ENCODE results near the gene ZNF280B. TPM values are rescaled to one million over a fixed set of nuclear protein-coding genes. Genes with fewer than 3 reads are reported as not detected.
"Not testable (repeated sequence)": the region's sequence is repeated elsewhere in the genome, so short reads cannot be mapped to it uniquely, and the experiment has no call there.

Gene ZNF280B
- total and polyA plus RNA-seq, 2 experiments from 2014 or later = 1.5 to 2.6 TPM

DNA sequence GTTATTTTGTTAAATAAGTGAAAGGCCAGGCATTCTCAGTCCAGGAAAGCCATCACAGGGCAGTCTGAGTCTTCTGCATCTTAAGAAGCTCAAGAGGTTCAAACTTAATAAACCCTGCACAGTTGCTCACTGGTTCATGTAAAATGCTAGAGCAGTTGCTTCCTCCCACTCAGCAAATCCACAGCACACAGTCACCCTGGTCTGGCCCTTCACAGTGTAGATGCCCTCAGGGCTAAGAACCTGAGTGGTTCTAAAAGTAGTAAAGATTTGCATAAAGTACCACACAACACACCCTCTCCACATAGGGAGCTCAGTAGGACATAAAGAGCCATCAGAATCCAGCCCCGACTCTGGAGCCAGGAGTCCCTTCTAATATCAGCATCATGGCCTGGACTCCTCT is 58.7 kb downstream of the ZNF280B start:
- Histone ChIP-seq H3K4me2 (no peak overlapping the region), H3K4me3 (no peak overlapping the region), H3K36me3 (replicated peaks; ENCODE audit: insufficient read depth, low read depth) (no peaks in the 10 kb centered on the region), H3K79me2 (no peaks in the 10 kb centered on the region), H3K27me3 (peaks cover 45% of the 10 kb centered on the region), H3K9me3 (ENCODE audit: low read depth) (no peaks in the 10 kb centered on the region), H3K4me1 (ENCODE audit: insufficient read depth) (no peaks in the 10 kb centered on the region), H3K9me2 (replicated peaks; ENCODE audit: insufficient read depth) (no peaks in the 10 kb centered on the region), H4K20me1 (ENCODE audit: insufficient read depth, poor library complexity, severe bottlenecking) (no peaks in the 10 kb centered on the region), H3K27ac (no peak overlapping the region), H2AFZ (no peak overlapping the region)
- WGBS (ENCODE audit: low lambda C conversion rate, missing lambda C conversion rate) = 75% methylated on average over 1 of the region's 1 CpG
- DNase-seq (ENCODE audit: low spot score) = no peak
- TF ChIP-seq EZH2 (IDR thresholded peaks at IDR 0.05; ENCODE audit: borderline replicate concordance) (no peak), EZH2phosphoT487 (IDR thresholded peaks at IDR 0.05; ENCODE audit: low read depth, severe bottlenecking, unreplicated experiment) (no peak)
- TF ChIP-seq, protein P1, sequence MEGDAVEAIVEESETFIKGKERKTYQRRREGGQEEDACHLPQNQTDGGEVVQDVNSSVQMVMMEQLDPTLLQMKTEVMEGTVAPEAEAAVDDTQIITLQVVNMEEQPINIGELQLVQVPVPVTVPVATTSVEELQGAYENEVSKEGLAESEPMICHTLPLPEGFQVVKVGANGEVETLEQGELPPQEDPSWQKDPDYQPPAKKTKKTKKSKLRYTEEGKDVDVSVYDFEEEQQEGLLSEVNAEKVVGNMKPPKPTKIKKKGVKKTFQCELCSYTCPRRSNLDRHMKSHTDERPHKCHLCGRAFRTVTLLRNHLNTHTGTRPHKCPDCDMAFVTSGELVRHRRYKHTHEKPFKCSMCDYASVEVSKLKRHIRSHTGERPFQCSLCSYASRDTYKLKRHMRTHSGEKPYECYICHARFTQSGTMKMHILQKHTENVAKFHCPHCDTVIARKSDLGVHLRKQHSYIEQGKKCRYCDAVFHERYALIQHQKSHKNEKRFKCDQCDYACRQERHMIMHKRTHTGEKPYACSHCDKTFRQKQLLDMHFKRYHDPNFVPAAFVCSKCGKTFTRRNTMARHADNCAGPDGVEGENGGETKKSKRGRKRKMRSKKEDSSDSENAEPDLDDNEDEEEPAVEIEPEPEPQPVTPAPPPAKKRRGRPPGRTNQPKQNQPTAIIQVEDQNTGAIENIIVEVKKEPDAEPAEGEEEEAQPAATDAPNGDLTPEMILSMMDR (IDR thresholded peaks at IDR 0.05; ENCODE audit: poor library complexity) = no peak

DNA sequence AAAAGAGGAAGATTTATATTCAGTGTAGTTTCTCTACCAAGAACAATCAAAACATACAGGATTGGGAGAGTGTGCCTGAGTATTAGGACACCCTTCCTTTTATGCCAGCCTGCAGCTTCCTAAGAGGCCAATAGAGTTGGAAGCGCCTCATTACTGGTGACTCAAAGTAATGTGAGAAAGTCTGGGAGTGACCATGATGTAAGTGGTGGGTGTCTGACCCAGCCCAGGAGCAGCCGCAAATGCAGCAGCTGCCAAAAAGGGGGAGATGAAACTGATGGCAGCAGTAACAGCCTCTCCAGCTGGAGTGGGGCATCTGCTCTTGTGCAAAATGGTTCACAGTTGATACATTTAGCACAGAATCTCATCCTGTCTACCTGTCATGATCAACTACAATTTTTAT is 62.0 kb downstream of the ZNF280B start:
- H3K9me3 ChIP-seq (ENCODE audit: low read depth) = no peaks in the 10 kb centered on the region
- no peaks in the 10 kb centered on the region for H3K4me1 ChIP-seq (ENCODE audit: insufficient read depth)
- peaks cover 24% of the 10 kb centered on the region for H3K27me3 ChIP-seq
- 50% methylated on average over 2 of the region's 2 CpGs for WGBS (ENCODE audit: low lambda C conversion rate, missing lambda C conversion rate)
- H4K20me1 ChIP-seq (ENCODE audit: insufficient read depth, poor library complexity, severe bottlenecking) = no peaks in the 10 kb centered on the region
- DNase-seq (ENCODE audit: low spot score) = no peak
- H3K27ac ChIP-seq = no peak overlapping the region
- no peak for TF ChIP-seq EZH2 (IDR thresholded peaks at IDR 0.05; ENCODE audit: borderline replicate concordance)
- TF ChIP-seq, protein P1 (IDR thresholded peaks at IDR 0.05; ENCODE audit: poor library complexity) = no peak
- no peak for TF ChIP-seq EZH2phosphoT487 (IDR thresholded peaks at IDR 0.05; ENCODE audit: low read depth, severe bottlenecking, unreplicated experiment)
- no peaks in the 10 kb centered on the region for H3K36me3 ChIP-seq (replicated peaks; ENCODE audit: insufficient read depth, low read depth)
- no peak overlapping the region for H3K4me2 ChIP-seq
- no peaks in the 10 kb centered on the region for H3K79me2 ChIP-seq
- no peak overlapping the region for H2AFZ ChIP-seq
- no peaks in the 10 kb centered on the region for H3K9me2 ChIP-seq (replicated peaks; ENCODE audit: insufficient read depth)
- H3K4me3 ChIP-seq = no peak overlapping the region

DNA sequence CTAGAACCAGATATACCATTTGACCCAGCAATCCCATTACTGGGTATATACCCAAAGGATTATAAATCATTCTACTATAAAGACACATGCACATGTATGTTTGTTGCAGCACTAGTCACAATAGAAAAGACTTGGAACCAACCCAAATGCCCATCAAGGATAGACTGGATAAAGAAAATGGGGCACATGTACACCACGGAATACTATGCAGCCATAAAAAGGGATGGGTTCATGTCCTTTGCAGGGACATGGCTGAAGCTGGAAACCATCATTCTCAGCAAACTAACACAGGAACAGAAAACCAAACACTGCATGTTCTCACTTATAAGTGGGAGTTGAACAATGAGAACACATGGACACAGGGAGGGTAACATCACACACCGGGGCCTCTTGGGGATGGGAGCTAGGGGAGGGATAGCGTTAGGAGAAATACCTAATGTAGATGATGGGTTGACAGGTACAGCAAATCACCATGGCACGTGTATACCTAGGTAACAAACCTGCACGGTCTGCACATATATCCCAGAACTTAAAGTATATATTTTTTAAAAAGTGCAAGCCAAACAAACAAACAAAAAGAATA is 64.4 kb downstream of the ZNF280B start:
- H3K4me3 ChIP-seq; H3K9me2 ChIP-seq (replicated peaks; ENCODE audit: insufficient read depth); H2AFZ ChIP-seq; H3K27ac ChIP-seq; DNase-seq (ENCODE audit: low spot score); H3K4me2 ChIP-seq; H3K9me3 ChIP-seq (ENCODE audit: low read depth); H4K20me1 ChIP-seq (ENCODE audit: insufficient read depth, poor library complexity, severe bottlenecking); H3K4me1 ChIP-seq (ENCODE audit: insufficient read depth); H3K79me2 ChIP-seq; H3K36me3 ChIP-seq (replicated peaks; ENCODE audit: insufficient read depth, low read depth): not testable (repeated sequence)
- WGBS (ENCODE audit: low lambda C conversion rate, missing lambda C conversion rate) = 78% methylated on average over 5 of the region's 5 CpGs
- H3K27me3 ChIP-seq = peaks cover 23% of the 10 kb centered on the region

DNA sequence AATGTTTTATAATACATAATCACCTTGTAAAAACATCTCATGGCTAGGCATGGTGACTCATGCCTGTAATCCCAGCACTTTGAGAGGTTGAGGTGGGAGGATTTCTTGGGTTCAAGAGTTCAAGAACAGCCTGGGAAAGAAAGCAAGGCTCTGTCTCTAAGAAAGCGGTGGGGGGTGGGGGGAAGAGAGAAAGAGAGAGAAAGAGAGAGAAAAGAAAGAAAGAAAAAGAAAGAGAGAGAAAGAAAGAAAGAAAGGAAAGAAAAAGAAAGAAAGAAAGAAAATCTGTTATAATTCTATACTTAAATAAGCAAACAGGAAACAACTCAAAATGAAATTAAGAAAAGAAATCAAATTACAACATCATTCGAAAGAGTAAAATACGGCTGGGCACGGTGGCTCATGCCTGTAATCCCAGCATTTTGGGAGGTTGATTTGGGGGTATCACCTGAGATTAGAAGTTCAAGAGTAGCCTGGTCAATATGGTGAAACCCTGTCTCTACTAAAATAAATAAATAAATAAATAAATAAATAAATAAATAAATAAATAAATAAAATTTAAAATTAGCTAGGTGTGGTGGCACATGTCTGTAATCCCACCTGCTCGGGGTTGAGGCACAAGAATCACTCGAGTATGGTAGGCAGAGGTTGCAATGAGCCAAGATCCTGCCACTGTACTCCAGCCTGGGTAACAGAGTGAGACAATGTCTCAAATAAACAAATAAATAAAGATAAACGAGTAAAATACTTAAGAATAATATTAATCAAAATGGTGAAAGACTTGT is 65.4 kb downstream of the ZNF280B start:
- H3K4me2 ChIP-seq = no peak overlapping the region
- no peaks in the 10 kb centered on the region for H3K9me2 ChIP-seq (replicated peaks; ENCODE audit: insufficient read depth)
- H2AFZ ChIP-seq = no peak overlapping the region
- 80% methylated on average over 7 of the region's 7 CpGs for WGBS (ENCODE audit: low lambda C conversion rate, missing lambda C conversion rate)
- TF ChIP-seq EZH2phosphoT487 (IDR thresholded peaks at IDR 0.05; ENCODE audit: low read depth, severe bottlenecking, unreplicated experiment) (no peak), EZH2 (IDR thresholded peaks at IDR 0.05; ENCODE audit: borderline replicate concordance) (no peak)
- TF ChIP-seq, protein P1 (IDR thresholded peaks at IDR 0.05; ENCODE audit: poor library complexity) = no peak
- no peaks in the 10 kb centered on the region for H4K20me1 ChIP-seq (ENCODE audit: insufficient read depth, poor library complexity, severe bottlenecking)
- no peaks in the 10 kb centered on the region for H3K4me1 ChIP-seq (ENCODE audit: insufficient read depth)
- no peaks in the 10 kb centered on the region for H3K36me3 ChIP-seq (replicated peaks; ENCODE audit: insufficient read depth, low read depth)
- H3K9me3 ChIP-seq (ENCODE audit: low read depth) = no peaks in the 10 kb centered on the region
- H3K79me2 ChIP-seq = no peaks in the 10 kb centered on the region
- no peak overlapping the region for H3K27ac ChIP-seq
- no peak overlapping the region for H3K4me3 ChIP-seq
- no peak for DNase-seq (ENCODE audit: low spot score)
- peaks cover 13% of the 10 kb centered on the region for H3K27me3 ChIP-seq

DNA sequence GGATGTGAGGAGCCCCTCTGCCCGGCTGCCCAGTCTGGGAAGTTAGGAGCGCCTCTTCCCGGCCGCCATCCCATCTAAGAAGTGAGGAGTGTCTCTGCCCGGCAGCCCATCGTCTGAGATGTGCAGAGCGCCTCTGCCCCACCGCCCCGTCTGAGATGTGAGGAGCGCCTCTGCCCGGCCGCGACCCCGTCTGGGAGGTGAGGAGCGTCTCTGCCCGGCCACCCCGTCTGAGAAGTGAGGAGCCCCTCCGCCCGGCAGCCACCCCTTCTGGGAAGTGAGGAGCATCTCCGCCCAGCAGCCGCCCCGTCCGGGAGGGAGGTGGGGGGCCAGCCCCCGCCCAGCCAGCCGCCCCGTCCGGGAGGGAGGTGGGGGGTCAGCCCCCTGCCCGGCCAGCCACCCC is 66.9 kb downstream of the ZNF280B start:
- H3K79me2 ChIP-seq; H3K27me3 ChIP-seq; DNase-seq (ENCODE audit: low spot score); H3K9me3 ChIP-seq (ENCODE audit: low read depth); H3K27ac ChIP-seq; H3K9me2 ChIP-seq (replicated peaks; ENCODE audit: insufficient read depth); H2AFZ ChIP-seq; H4K20me1 ChIP-seq (ENCODE audit: insufficient read depth, poor library complexity, severe bottlenecking); H3K4me2 ChIP-seq; H3K4me1 ChIP-seq (ENCODE audit: insufficient read depth); H3K36me3 ChIP-seq (replicated peaks; ENCODE audit: insufficient read depth, low read depth); H3K4me3 ChIP-seq: not testable (repeated sequence)
- 91% methylated on average over 4 of the region's 28 CpGs for WGBS (ENCODE audit: low lambda C conversion rate, missing lambda C conversion rate)

Data from hepatocyte (in vitro differentiated cells).